GM18520 (cell line): ENCODE results near the gene PACS2.
"Not testable (repeated sequence)": the region's sequence is repeated elsewhere in the genome, so short reads cannot be mapped to it uniquely, and the experiment has no call there.

ENCODE experiments used
- ATAC-seq: cut with Tn5 transposase; IDR thresholded peaks from one replicate; pipeline ENCODE4 v1.9.1; 2021; ENCODE audit not compliant: unreplicated experiment

PACS2 gene

DNA sequence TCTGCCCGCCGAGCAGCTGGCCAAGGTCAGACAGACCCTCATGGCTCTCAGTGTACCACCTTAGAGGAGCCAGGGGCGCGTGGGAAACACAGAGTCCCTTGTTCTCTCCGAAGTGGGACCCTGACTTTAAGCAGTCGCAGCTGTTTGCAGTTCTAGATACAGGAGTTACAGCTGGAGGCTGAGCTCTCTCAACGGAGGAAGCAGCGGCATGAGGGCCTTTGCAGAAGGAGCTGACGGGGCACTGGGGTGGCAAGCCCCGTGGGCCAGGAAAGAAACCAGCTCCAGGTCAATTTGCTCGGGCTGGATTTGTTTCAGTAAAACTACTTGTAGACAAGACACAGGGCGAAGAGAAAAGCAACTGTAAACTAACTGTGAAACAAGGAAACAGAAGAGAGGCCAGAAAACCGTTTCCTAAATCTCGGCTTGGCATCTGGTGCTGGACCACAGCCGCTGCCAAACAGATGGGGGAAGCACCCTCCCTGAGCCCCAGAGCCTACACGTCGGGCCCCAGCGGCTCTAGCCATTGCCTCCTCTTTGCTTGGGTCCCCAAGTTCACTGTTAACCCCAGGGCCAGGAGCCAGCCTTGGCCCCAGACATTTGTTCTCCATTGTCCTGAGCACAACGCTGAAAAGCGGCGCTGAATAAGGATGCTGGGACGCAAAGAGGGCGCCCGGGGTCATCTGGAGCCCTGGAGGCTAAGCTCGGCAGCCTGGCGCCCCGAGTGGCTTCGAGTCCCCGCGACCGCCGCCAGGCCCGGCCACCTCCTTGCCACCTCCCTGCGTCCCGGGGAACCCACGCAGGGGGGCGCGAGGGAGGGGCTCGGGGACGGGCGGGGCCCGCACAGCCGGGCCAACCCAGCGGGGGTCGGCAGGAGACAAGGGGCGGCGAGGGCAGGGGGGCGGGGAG is 914 bp upstream of the PACS2 start:
- peak; percentile 5 for ATAC-seq

DNA sequence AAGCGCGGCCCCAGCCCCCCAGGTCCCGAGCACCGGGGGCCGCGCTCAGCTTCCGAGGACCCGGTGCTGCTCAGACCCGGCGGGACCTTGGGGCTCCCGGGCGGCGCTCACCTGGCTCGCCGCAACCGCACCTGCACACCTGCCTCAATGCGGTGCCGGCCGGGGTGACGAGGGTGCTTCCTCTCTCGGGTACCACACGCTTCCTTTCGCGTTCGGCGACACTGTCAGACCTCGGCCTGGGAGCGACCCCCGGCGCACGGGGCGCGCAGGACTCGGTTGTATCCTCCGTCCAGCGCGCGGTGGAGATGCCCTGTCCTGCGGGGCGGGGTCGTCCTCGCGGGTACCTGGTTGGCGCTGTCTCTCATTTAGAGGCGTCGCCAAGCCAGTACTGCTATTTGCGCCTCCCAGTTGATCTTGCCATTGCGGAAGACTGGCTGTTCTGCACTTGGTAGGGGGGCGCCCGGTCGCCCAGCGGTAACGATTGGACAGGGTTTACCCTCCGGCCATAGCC is 718 bp downstream of the PACS2 start:
- peak; percentile 3 for ATAC-seq

DNA sequence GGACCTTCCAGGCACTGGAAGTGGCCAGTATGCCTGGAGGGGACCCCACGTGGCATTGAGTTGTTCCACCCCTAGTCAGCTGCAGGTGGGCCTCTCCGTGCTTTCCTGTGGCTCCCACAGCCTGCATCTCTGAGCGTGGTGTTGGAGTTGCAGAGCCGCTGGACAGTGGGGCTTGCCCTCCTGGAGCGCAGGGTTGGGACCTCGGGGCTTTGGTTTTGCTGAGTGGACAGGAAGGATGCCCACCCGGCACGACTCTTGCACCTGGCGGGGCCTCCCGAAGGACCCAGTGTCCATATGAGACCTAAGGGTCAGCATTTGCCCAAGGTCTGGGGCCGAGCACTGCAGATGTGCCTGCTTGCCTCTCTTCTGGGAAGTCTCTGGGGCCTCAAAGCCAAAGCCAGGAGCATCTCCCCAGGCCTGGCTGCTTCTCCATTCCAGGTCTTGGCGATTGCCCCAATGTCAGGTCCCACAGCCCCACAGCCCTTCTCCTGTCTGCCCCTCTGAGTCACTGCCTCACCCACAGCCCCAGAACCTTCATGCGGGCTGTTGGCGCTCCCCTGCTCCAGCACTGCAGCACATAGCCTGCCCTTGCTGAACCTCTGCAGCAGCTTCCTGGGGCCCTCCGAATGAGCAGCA is 1.5 kb downstream of the PACS2 start:
- ATAC-seq: no peak

DNA sequence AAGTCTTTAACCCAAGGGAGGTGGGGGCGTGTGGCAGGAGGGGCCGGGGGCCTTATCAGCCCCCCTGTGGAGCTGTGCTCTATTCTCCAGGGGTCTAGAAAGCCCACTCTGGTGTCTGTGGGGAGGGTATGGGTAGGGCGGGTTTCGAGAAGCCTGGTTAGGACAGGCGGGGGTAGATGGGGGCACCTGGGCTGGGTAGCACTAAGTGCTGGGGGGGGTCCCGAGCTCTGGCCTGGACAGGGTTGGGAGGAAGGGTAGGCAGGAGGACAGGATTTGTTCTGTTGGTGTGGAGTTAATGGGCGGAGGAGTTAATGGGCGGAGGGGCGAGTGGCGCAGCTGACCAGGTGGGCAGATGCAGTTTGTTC is 2.0 kb downstream of the PACS2 start:
- ATAC-seq: no peak

DNA sequence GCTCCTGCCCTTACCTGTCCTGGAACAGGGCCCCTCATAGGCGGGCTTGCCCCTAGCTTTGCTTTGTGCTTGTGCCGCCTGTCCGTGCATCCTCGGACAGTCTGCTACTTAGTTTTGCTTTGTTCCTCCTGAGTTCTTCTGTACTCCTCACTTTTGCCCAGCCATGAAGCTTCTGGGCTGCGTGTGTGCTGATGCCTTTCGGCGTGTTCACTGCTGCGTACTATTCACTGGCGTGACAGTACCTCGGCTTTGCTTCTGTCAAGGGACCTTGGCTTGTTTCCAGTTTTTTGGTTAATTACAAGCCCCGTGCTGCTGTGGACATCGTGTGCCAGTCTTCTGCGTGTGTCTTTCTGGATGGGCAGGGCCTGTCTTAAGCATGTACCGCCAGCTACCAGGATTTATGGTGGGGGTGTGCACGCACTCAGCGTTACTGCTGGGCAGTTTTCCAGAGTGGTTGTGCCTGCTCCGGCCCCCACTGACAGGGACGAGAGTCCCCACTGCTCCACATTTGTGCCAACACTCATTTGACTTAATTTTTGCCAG is 2.5 kb downstream of the PACS2 start:
- no peak for ATAC-seq

DNA sequence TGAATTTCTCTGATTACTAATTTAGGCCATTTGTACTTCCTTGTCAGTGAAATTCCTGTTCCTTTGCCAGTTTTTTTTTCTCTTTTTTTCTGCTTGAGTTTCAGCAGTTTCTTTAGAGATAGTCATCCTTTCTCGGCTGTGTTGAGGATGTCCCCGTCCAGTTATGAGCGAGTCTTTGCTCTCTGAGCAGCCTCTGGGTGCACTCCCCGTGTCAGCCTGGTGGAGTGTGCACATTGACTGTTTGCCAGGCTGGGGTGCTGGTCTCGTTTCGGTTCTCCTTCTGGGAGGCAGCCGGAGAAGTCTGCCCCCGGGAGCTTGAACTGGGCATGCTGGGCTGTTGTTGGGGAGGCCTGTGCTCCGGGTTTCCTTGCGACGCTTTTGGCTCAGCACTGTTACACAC is 3.0 kb downstream of the PACS2 start:
- ATAC-seq: no peak

DNA sequence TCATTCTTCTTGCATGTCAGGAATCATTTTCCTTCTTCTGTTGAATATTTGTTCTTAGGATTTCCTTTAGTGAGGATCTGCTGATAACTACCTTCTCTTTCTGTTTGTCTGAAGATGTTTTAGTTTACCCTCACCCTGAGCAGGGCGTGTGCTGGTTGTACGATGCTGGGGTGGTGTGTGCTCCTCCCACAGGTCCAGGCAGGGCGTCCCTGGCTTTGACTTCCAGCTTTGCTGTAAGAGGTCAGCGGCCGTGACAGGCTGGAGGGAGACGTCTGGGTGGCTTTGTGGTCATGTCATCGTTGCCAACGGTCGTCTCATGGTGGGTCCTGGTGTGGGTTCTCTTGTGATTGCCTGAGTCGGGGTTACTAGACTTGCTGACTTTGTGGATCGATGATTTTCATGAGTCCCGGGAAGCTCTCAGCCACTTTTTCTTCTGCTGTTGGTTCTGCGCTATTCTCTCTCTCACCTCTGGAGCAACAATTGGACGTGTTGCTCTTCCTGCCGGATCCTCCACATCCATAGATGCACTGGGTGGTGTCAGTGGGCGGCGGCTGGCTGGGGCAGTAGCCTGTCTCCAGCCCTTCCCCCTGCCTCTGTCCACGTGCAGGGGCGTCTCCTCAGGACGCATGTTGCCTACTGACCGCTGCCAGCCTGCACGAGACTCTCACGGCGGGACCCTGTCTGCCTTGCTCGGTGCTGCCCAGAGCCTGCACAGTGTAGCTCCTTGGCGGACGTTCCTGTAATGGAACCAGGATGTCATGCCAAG is 8.4 kb downstream of the PACS2 start:
- no peak for ATAC-seq

DNA sequence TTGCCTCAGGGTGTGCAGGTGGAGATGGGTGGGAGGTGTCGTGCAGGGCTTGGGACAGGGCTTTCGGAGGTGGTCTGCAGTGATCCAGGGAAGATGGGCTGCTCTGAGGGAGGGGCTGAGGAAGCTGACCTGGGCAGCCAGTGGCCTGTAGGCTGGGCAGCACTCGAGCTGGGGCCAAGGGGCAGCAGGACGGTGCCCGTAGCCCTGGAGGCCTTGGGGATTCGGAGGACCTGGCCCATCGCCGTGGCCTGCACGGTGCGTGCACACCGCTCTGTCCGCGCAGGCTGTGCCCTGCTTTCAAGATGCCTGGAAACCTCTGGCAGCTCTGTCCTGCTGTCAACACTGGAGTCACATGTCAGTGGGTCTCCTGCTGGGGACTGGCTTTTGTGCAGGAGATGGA is 9.1 kb downstream of the PACS2 start:
- no peak for ATAC-seq

DNA sequence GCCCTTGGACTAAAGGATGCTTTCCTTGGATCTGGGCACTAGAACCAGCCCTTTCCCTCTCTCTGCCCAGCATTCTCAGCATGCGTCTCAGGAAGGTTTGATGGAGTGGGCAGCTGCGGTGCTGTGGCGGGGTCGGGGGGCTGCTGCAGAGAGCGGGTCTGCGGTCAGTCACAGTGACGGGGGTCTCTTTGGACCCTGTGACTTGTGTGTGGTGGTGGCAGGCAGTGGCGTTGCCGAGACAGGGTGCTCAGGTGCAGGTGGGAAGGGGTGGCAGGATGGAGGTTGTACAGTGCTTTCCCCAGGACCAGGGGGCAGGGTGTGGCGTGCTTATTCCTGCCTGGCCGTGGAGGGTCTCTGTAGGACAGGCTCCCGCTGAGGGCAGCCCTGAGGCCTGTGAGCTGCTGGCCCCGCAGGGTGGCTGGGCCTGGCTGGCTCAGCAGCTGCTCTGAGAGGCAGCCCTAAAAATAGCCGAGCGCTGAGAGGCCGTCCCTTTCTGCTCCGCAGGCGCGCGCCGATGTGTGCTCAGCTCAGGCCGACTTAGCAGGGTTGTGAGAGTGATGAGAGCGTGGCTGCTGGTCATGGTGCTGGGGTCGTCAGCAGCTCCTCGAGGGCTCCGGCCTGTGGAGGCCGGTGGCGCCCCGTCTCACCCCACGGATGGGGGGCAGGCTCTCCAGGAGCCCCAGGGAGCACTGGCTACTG is 9.7 kb downstream of the PACS2 start:
- ATAC-seq: no peak

DNA sequence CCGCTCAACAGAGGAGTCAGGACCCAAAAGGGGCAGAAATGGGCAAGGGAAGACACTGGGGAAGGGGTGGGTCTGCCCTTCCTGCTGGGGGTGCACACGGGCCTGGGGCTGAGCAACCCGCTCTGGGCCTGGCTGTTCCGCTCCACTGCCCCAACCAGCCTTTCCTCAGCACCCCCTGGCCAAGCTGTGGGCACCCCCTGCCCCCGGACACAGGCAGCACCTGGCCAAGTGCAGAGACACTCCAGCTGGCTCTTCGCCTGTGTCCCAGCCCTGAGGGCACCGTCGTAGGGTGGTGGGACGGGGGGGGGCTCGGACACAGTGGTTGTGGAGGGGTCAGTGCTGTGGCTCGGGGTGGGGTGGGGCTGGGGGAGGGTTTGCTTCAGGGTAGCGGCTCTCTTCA is 10.3 kb downstream of the PACS2 start:
- ATAC-seq: no peak

DNA sequence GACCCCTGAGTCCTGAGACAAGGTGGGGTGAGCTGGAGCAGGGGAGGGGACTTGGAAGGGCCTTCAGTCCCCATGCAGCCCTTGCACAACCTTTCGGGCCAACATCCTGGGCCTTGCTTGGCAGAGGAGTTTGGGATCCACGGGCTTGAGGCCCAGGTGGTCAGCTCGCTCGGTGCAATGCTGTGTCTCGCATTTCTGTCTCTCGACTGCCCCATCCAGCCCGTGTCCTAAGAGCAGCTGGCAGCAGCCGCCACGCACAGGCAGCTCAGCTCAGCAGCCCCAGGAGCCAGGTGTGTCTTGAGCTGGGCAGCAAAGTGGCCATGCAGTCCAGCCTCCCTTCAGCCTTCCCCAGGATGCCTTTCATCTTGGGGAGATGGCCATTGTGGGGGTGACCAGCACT is 10.8 kb downstream of the PACS2 start:
- ATAC-seq: no peak

DNA sequence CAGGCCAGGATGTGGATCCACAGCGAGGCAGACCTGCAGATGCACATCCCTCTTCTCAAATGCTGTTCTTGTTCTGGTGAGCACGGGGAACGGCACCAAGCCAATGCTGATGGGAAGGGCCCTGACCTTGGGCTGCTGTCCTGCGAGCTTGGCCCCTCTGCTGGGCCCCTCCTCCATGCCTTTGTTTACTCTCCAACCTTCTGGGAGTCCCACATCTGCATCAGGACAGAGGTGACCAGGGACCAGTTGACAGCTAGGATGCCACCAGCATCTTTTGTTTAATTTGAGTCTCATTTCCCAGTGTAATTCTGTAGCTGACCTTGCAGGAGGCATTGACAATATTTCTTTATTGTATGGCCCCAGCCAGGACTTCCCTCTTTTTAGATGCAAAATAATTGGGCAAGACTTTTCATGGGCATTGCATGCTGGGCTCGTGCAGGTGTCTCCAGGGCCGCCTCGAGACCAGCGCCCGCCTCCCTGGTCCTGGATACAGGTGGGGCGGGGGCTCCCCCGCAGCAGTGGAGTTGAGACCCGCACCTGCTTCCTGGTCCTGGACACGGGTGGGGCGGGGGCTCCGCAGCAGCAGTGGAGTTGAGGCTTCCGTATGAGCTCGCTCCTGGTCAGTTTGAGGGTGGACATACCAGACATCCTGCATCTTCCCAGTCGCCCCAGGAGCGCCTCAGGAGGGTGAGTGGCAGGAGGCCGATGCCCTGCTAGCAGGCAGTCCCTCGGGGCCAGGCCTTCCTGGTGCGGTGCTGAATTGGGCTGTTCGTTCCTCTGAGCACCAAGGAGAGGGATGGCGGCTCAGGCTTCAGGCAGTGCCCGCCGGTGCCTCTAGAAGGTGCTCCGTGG is 11.4 kb downstream of the PACS2 start:
- ATAC-seq: no peak

DNA sequence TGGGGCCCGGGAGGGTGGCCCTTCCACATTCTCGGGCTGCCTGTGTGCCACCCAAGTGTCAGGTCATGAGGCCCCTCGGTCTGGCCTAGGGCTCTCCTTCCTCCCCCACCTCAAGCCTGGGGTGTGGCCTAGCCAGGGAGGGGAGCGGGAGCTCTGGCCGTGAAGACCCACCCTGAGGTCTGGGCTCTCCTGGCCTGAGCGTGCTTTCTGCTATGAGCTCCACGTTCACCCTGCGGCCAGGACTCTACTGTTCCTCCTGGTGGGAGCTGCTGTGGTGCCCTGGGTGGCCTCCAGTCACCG is 12.0 kb downstream of the PACS2 start:
- no peak for ATAC-seq

DNA sequence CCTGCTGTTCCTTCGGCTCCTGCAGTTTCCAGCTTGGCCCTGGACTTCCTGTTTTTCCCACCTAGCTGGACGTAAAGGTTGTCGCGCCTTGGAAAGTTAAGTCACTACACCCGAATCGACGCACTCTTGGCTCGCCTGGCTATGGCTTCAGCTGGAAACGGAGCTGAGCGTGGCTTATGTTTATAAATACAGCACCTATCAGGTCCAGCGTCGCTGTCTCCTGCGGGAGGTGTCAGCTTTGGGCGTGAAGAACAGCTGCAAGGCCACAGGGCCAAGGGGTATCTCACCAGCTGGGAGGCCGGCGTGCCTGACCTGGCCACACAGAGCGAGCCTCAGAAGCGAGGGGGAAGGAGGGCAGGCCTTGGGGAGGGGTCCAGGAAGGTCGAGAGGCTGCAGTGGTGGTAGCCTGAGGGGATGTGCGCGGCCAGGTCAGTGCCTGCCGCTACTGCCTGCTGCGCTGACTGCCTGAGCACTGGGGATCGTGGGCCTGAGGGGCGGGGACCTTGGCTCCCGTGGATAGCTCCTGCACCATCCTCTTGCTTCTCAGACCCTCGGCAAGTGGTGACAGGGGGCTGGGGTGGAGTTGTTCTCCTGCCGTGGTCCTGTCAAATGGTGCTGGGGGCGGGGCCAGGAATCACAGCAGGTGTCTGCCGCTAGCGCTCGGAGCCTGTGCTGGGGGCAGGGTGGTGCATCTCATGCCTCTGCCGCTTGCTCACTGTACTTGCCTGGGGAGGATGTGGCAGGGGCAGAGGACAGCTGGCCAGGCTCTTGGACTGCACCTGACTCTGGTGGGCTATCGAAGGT is 12.5 kb downstream of the PACS2 start:
- no peak for ATAC-seq

DNA sequence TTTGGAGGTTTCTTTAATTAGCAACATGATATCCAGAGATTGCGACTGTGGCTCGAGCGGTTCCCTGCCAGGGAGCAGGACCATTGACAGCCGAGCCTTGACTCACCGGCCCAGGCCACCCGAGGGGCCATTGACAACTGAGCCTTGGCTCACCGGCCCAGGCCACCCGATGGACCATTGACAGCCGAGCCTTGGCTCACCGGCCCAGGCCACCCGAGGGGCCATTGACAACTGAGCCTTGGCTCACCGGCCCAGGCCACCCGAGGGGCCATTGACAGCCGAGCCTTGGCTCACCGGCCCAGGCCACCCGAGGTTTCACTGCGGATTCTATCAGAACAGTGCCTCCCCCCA is 13.1 kb downstream of the PACS2 start:
- ATAC-seq: not testable (repeated sequence)

DNA sequence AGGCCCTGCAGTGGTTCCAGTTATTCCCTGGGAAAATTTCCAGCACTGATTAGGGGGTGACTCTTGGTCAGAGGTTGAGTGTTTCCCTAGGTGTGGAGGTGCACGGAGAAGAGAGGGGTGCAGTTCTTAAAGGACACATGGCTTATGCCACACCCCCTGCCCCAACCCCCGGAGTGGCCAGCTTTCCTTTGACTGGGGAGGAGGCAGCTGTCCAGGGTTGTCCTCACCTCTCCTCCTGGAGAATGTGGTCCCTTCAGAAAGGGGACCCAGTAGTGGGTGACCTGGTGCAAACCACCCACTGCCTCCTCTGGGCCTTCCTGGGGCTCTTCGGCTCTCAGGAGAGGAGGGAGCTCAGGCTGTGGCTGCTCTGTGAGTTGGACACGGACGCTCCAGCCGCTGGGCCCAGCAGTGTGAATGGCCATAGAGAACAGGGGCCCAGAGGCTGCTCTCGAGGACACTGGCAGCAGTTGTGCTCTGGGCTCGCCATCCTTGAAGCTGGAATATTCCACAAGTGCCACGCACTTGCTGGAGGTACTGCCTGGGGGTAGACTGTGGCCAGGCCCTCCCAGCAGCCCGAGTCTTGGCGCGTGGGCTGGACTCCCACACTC is 13.6 kb downstream of the PACS2 start:
- ATAC-seq: no peak

DNA sequence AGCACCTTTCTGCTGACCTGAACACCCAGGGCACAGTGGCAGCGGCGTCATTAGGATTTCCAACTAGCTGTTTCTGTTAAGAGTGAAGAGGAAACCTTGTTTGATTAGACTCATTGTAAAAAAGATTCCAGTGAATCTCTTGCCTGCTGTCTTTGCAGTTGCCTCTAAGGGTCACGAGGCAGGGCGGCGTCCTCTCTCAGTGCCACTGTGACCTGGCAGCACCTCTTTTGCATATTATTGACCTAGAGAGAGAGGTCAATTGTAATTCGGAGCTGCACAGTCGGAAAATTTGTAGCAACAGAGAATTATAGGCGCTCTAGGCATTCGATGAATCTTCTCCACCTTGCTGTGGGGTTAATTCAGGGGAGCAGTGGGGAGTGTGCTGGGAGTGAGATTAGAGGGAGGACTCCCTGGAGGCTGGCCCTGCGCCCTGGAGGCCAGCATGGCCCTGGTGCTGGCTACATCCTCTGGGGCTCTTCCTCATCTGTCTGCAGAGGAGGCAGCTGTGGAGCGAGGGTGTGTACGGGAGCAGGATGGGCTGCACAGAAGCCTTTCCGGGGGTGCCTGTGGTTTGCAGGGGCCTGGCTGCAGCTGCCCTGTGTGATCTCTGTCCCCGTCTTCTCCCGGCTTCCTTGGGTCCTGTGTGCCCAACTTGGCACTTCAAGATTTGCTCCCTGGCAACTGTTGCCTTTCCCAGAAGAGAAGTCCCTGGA is 14.3 kb downstream of the PACS2 start:
- no peak for ATAC-seq

DNA sequence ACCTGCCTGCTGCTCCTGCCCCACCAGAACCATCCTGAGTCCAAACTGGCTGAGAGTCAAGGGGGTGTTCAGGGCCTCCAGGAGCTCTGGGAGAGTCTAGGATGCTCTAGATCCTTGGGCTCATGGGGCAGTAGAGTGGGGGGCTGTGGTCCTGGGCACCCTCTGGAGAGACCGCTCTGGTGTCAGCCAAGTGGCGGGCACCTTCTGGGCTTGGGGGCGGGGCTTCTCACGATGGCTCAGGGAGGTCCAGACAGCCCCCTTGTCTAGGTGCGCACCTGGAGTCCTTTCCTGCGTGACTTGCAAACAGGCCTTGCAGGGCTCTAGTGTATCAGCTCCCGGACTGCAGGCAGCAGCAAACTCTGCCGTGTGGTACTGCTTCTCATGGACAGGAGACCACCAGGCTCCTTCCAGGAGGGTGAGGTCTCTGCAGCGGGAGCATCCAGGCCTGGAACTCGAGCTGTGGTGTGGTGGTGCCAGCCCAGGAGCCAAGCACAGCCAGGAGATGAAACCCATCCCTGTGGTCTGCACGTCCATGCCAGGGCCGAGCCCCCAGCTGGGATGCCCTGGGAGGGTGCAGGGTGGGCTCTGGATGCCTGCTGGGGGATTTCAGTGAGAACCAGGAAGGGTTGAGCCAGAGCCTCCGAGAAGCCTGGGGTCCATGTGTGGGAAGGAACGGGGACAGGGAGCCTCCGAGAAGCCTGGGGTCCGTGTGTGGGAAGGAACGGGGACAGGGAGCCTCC is 15.0 kb downstream of the PACS2 start:
- ATAC-seq: no peak
